Left lobe of liver (tissue), 1 donor: ENCODE data around the gene NDUFV2. TPM values are rescaled to one million over a fixed set of nuclear protein-coding genes. Genes with fewer than 3 reads are reported as not detected.

Source experiments
- total RNA-seq: library from RNA; stranded (reverse); gene quantifications from one replicate; pipeline ENCODE4 v1.2.1, GENCODE V29; 2021
- donor health status: DM: no; HTN: yes; CAD: no.

NDUFV2 gene
- total RNA-seq, 1 donor from 2014 or later: 151 TPM

Other genes starting within 250 kb of the NDUFV2 start
- 15.0 TPM for gene ANKRD12, start 34.1 kb downstream of the NDUFV2 start, total RNA-seq
- gene TWSG1, start 232.1 kb downstream of the NDUFV2 start, total RNA-seq: 4.4 TPM